Measurements from ENCODE around the gene MRGPRD. TPM values are rescaled to one million over a fixed set of nuclear protein-coding genes. Genes with fewer than 3 reads are reported as not detected.

Gene MRGPRD
- total and polyA plus RNA-seq, 2 of the 8 experiments (the other 6 are each of a cell fraction or from before 2014, with no cell fraction given): not detected

Other genes with a start within 250 kb of the MRGPRD start
- gene TESMIN, start 229.5 kb downstream of the MRGPRD start, total RNA-seq (2021; fragmentation: NEBNext Ultra II Directional; extraction: Animal tissue kit (Norgen Biotek cat#: 25700)): 59.5 and 61.1 TPM in 2 replicates
- gene TESMIN, start 229.5 kb downstream of the MRGPRD start, polyA plus RNA-seq (2011; rRNA removed): 22.6 and 34.2 TPM in 2 replicates
- gene CPT1A, start 139.1 kb downstream of the MRGPRD start, total RNA-seq (2021; fragmentation: NEBNext Ultra II Directional; extraction: Animal tissue kit (Norgen Biotek cat#: 25700)): 9.6 and 12.2 TPM in 2 replicates
- gene CPT1A, start 139.1 kb downstream of the MRGPRD start, polyA plus RNA-seq (2011; rRNA removed): 2.9 and 3.8 TPM in 2 replicates
- gene MRPL21, start 77.2 kb downstream of the MRGPRD start, total RNA-seq (2021; fragmentation: NEBNext Ultra II Directional; extraction: Animal tissue kit (Norgen Biotek cat#: 25700)): 103 and 107 TPM in 2 replicates
- 72.0 and 102 TPM in 2 replicates for gene MRPL21, start 77.2 kb downstream of the MRGPRD start, polyA plus RNA-seq (2011; rRNA removed)
- 17.6 and 19.1 TPM in 2 replicates for gene IGHMBP2, start 77.1 kb downstream of the MRGPRD start, total RNA-seq (2021; fragmentation: NEBNext Ultra II Directional; extraction: Animal tissue kit (Norgen Biotek cat#: 25700))
- 8.4 and 11.5 TPM in 2 replicates for gene IGHMBP2, start 77.1 kb downstream of the MRGPRD start, polyA plus RNA-seq (2011; rRNA removed)
- gene MRGPRF, start 32.3 kb upstream of the MRGPRD start, total RNA-seq (2021; fragmentation: NEBNext Ultra II Directional; extraction: Animal tissue kit (Norgen Biotek cat#: 25700)): 11.0 and 11.9 TPM in 2 replicates
- gene MRGPRF, start 32.3 kb upstream of the MRGPRD start, polyA plus RNA-seq (2011; rRNA removed): 7.5 and 12.2 TPM in 2 replicates
- gene TPCN2, start 67.9 kb upstream of the MRGPRD start, total RNA-seq (2021; fragmentation: NEBNext Ultra II Directional; extraction: Animal tissue kit (Norgen Biotek cat#: 25700)): 16.3 and 18.6 TPM in 2 replicates
- gene TPCN2, start 67.9 kb upstream of the MRGPRD start, polyA plus RNA-seq (2011; rRNA removed): 9.7 and 16.8 TPM in 2 replicates
- gene SMIM38, start 174.9 kb upstream of the MRGPRD start, total RNA-seq (2021; fragmentation: NEBNext Ultra II Directional; extraction: Animal tissue kit (Norgen Biotek cat#: 25700)): 0.15 and 0.20 TPM in 2 replicates
- 0.17 TPM in 2 replicates for gene SMIM38, start 174.9 kb upstream of the MRGPRD start, polyA plus RNA-seq (2011; rRNA removed)

Data from H1 (cell line).